GM23338 (cell line): ENCODE measurements around the gene PPP4R3A. TPM values are rescaled to one million over a fixed set of nuclear protein-coding genes. Genes with fewer than 3 reads are reported as not detected.

Experiments used
- ATAC-seq: fragments of 200-7000 bp; cut with Tn5 transposase; 3 replicates; pipeline ENCODE4 v1.9.1; 2020
- DNase-seq: peaks from one replicate; pipeline ENCODE4 v3.0.0-alpha.2; 2015; ENCODE audit warnings: low spot score
- H2AFZ ChIP-seq: fragments of 200-600 bp; sonication (generic); 2 replicates; pipeline ENCODE4 v1.8.0; 2016; ENCODE audit warnings: antibody characterized with exemption, mild to moderate bottlenecking, moderate library complexity
- H3F3A ChIP-seq: fragments of 200-600 bp; sonication (generic); replicated peaks from 2 replicates; pipeline ENCODE4 v1.8.0; 2017; ENCODE audit warnings: antibody characterized with exemption, mixed run types, low read depth
- H3K27ac ChIP-seq: fragments of 200-600 bp; sonication (generic); 2 replicates; pipeline ENCODE4 v1.6.1; 2016; ENCODE audit warnings: low read depth
- H3K27me3 ChIP-seq: fragments of 200-600 bp; sonication (generic); 2 replicates; pipeline ENCODE4 v1.8.0; 2016; ENCODE audit warnings: mild to moderate bottlenecking, mixed run types, moderate library complexity; ENCODE audit not compliant: insufficient read depth
- H3K36me3 ChIP-seq: fragments of 200-600 bp; sonication (generic); 2 replicates; pipeline ENCODE4 v1.8.0; 2016; ENCODE audit warnings: mild to moderate bottlenecking; ENCODE audit not compliant: insufficient read depth
- H3K4me1 ChIP-seq: fragments of 200-600 bp; sonication (generic); 2 replicates; pipeline ENCODE4 v1.8.0; 2016; ENCODE audit warnings: mild to moderate bottlenecking, moderate library complexity; ENCODE audit not compliant: insufficient read depth
- H3K4me2 ChIP-seq: fragments of 200-600 bp; sonication (generic); 2 replicates; pipeline ENCODE4 v1.7.1; 2017; ENCODE audit warnings: mixed run types
- H3K4me3 ChIP-seq: fragments of 200-600 bp; sonication (generic); 2 replicates; pipeline ENCODE4 v1.6.1; 2016; ENCODE audit warnings: mixed run types
- H3K79me2 ChIP-seq: fragments of 200-600 bp; sonication (generic); replicated peaks from 2 replicates; pipeline ENCODE4 v1.8.0; 2017; ENCODE audit warnings: mild to moderate bottlenecking; ENCODE audit not compliant: insufficient read depth
- H3K9me2 ChIP-seq: fragments of 200-600 bp; sonication (generic); 2 replicates; pipeline ENCODE4 v1.8.0; 2017; ENCODE audit not compliant: insufficient read depth
- H4K20me1 ChIP-seq: fragments of 200-600 bp; sonication (generic); replicated peaks from 2 replicates; pipeline ENCODE4 v1.8.0; 2017; ENCODE audit warnings: mild to moderate bottlenecking; ENCODE audit not compliant: insufficient read depth
- H3K27ac Mint-ChIP-seq: 2 replicates; pipeline ENCODE4 v1.8.0; 2020; ENCODE audit warnings: inconsistent platforms, mild to moderate bottlenecking, moderate library complexity, mixed read lengths
- H3K27me3 Mint-ChIP-seq: 3 replicates; pipeline ENCODE4 v1.8.0; 2022; ENCODE audit warnings: low read depth, mild to moderate bottlenecking, moderate library complexity, mixed read lengths, inconsistent platforms; ENCODE audit not compliant: insufficient read depth, poor library complexity
- H3K36me3 Mint-ChIP-seq: 3 replicates; pipeline ENCODE4 v1.8.0; 2021; ENCODE audit warnings: low read depth, mild to moderate bottlenecking, inconsistent platforms, moderate library complexity, mixed read lengths
- H3K4me1 Mint-ChIP-seq: 3 replicates; pipeline ENCODE4 v1.8.0; 2020; ENCODE audit warnings: mild to moderate bottlenecking, inconsistent platforms, mixed read lengths
- H3K4me3 Mint-ChIP-seq: 3 replicates; pipeline ENCODE4 v1.8.0; 2021; ENCODE audit warnings: moderate library complexity, mild to moderate bottlenecking, inconsistent platforms, mixed read lengths
- H3K9me3 Mint-ChIP-seq: 3 replicates; pipeline ENCODE4 v1.8.0; 2020; ENCODE audit warnings: moderate library complexity, mild to moderate bottlenecking, inconsistent platforms, mixed read lengths
- CREB1 ChIP-seq: fragments of 250-450 bp; sonication (Bioruptor Pico); IDR thresholded peaks from 2 replicates; pipeline ENCODE4 v1.5.0; 2020; ENCODE audit warnings: low read depth, mild to moderate bottlenecking, moderate library complexity
- CTCF ChIP-seq, 2 experiments: fragments of 200-600 bp in 1 of 2; sonication (generic) in 1 of 2; conservative IDR thresholded peaks; 2 replicates each; pipeline versions ENCODE4 v1.5.1 to v1.6.1; 2016 to 2017; ENCODE audit warnings: antibody characterized with exemption in 2 of 2, low read depth in 2 of 2, mild to moderate bottlenecking in 2 of 2, moderate library complexity in 1 of 2
- JUNB ChIP-seq: IDR thresholded peaks from one replicate; pipeline ENCODE4 v1.6.1; 2016; ENCODE audit warnings: antibody characterized with exemption; ENCODE audit not compliant: unreplicated experiment
- ZNF462 ChIP-seq: fragments of 250-450 bp; sonication (Bioruptor Pico); IDR thresholded peaks from 2 replicates; pipeline ENCODE4 v1.5.0; 2020; ENCODE audit warnings: mild to moderate bottlenecking, moderate library complexity
- polyA plus RNA-seq: library from polyadenylated mRNA; unstranded; fragments of >200 nt; fragmentation: Nextera tagmentation; extraction: Ambion mirVana; gene quantifications from 2 replicates; pipeline ENCODE4 v1.2.1, GENCODE V29; 2016
- total RNA-seq: library from RNA; depleted of rRNA; stranded (reverse); fragments of >200 nt; shearing (Covaris generic); gene quantifications from 2 replicates; pipeline ENCODE4 v1.2.3, GENCODE V29; 2014

The PPP4R3A gene
- total and polyA plus RNA-seq, 2 experiments from 2014 or later, result 50.3 to 128 TPM

GRCh38 chr14:91410771-91411536, 99.2 kb downstream of the PPP4R3A start (continued):
- no peak for TF ChIP-seq ZNF462 (CRISPR knock-in tag)
- no peak for TF ChIP-seq CTCF (conservative IDR thresholded peaks at IDR 0.05; ENCODE audit: low read depth in 2 of 2)
- no peak for TF ChIP-seq JUNB
- no peak for TF ChIP-seq CREB1 (CRISPR knock-in tag)

GRCh38 chr14:91409928-91410718, 100.0 kb downstream of the PPP4R3A start:
- Histone ChIP-seq H3K36me3 (no peaks in the 10 kb centered on the region), H3K4me1 (peaks cover 27% of the 10 kb centered on the region), H4K20me1 (peaks cover 32% of the 10 kb centered on the region), H3F3A (peaks cover 3% of the 10 kb centered on the region; the same call in 1 of the 2 replicates), H3K4me2 (0 out of 2 replicates have a peak overlapping the region, but pooled peaks have one; percentile 38), H3K4me3 (no peak overlapping the region), H3K27ac (no peak overlapping the region), H3K9me2 (no peaks in the 10 kb centered on the region), H2AFZ (no peak overlapping the region), H3K79me2 (peaks cover 92% of the 10 kb centered on the region), H3K27me3 (no peaks in the 10 kb centered on the region)
- H3K27ac Mint-ChIP-seq, result no peak overlapping the region
- H3K36me3 Mint-ChIP-seq, result peaks cover 51% of the 10 kb centered on the region
- H3K27me3 Mint-ChIP-seq, result peaks cover 16% of the 10 kb centered on the region
- no peak for DNase-seq
- no peak for ATAC-seq
- no peak overlapping the region for H3K4me3 Mint-ChIP-seq
- no peaks in the 10 kb centered on the region for H3K9me3 Mint-ChIP-seq
- H3K4me1 Mint-ChIP-seq, result peaks cover 43% of the 10 kb centered on the region
- no peak for TF ChIP-seq ZNF462 (CRISPR knock-in tag)
